ENCODE measurements around the gene AAK1. TPM values are rescaled to one million over a fixed set of nuclear protein-coding genes. Genes with fewer than 3 reads are reported as not detected.

AAK1 gene
- total and polyA plus RNA-seq, 2 donors (not counting 3 experiments of a cell fraction or from before 2014, with no cell fraction given) = 31.0 to 127 TPM

- no peak overlapping the region for H3K4me2 ChIP-seq (ENCODE audit: insufficient read depth, low read length)
- no TSS peak for BruUV-seq (replicated peaks)
- intact Hi-C loops (cut with micrococcal nuclease) (no loop called here), dilution Hi-C loops (cut with MboI; ENCODE audit: extremely low pct_ligation_motif_present, low sequenced_read_pairs) (no loop called here)
- no peak overlapping the region for H3K4me3 ChIP-seq (replicated peaks in 1 of 3; ENCODE audit: insufficient read depth in 1 of 3, low read depth in 1 of 3, low read length in 3 of 3)
- ChIA-PET POLR2A (no interaction called here), CTCF (interaction anchor here (1.1 kb wide), 1 partner anchor 112 kb away, joined by 4 read pairs; no protein-coding TSS in a partner anchor)
- H3K4me1 ChIP-seq (ENCODE audit: control insufficient read depth, extremely low read depth, insufficient read depth, low read length) = peaks cover 12% of the 10 kb centered on the region
- no peaks in the 10 kb centered on the region for H3K9me3 ChIP-seq (replicated peaks; ENCODE audit: control insufficient read depth, insufficient read depth, low read length)
- H3K9me1 ChIP-seq (replicated peaks; ENCODE audit: control insufficient read depth, extremely low read depth, insufficient read depth, low read length) = no peaks in the 10 kb centered on the region
- H3K36me3 ChIP-seq (ENCODE audit: control insufficient read depth in 2 of 2, extremely low read depth in 1 of 2, insufficient read depth in 2 of 2, low read length in 2 of 2) = peaks cover 0 to 2% of the 10 kb centered on the region in 2 experiments
- DNase-seq (ENCODE audit: low read depth, low spot score) (no peak), FAIRE-seq (no peak)
- H3K9ac ChIP-seq (replicated peaks; ENCODE audit: extremely low read depth, insufficient read depth, low read length) = no peak overlapping the region
- no peaks in the 10 kb centered on the region for H3K27me3 ChIP-seq (ENCODE audit: control insufficient read depth in 2 of 2, insufficient read depth in 2 of 2, low read length in 2 of 2)
- no peak overlapping the region for H2AFZ ChIP-seq (ENCODE audit: low read depth, low read length)
- TF ChIP-seq MYC (IDR thresholded peaks at IDR 0.05; ENCODE audit: low read depth, low read length) (no peak), CTCF (IDR thresholded peaks at IDR 0.05; ENCODE audit: extremely low read depth in 1 of 2, insufficient read depth in 1 of 2, low read depth in 1 of 2, low read length in 2 of 2) (no peak), JUN (IDR thresholded peaks at IDR 0.05; ENCODE audit: borderline replicate concordance, insufficient read depth, insufficient read length, low read depth) (no peak), FOS (IDR thresholded peaks at IDR 0.05; ENCODE audit: borderline replicate concordance, insufficient read depth, low read length) (no peak), POLR2AphosphoS5 (IDR thresholded peaks at IDR 0.05; ENCODE audit: insufficient read depth, low read depth, low read length) (no peak), EZH2 (IDR thresholded peaks at IDR 0.05; ENCODE audit: borderline replicate concordance, low read depth, low read length, severe bottlenecking) (no peak), GATA2 (IDR thresholded peaks at IDR 0.05; ENCODE audit: insufficient read depth, insufficient read length, low read depth, low read length) (no peak), POLR2A (IDR thresholded peaks at IDR 0.05; ENCODE audit: low read depth, low read length) (no peak), MAX (IDR thresholded peaks at IDR 0.05; ENCODE audit: insufficient read depth, insufficient read length) (no peak)
- H4K20me1 ChIP-seq (replicated peaks; ENCODE audit: control insufficient read depth, extremely low read depth, insufficient read depth, low read length) = peaks cover 3% of the 10 kb centered on the region
- H3K79me2 ChIP-seq (ENCODE audit: control insufficient read depth, insufficient read depth, low read length) = peaks cover 91% of the 10 kb centered on the region
- H3K27ac ChIP-seq (ENCODE audit: insufficient read depth, low read depth, low read length) = no peak overlapping the region
These were observed 30.8 kb downstream of the AAK1 start for GRCh38 chr2:69612707-69613106.

Data from endothelial cell of umbilical vein (primary cell).